HG03135 (cell line): ENCODE results near the gene ZFAND5.
A peak's percentile ranks its signal among the peaks of the same experiment; 100 is the strongest.

Experiments used
- ATAC-seq: cut with Tn5 transposase; IDR thresholded peaks from one replicate; pipeline ENCODE4 v1.9.1; 2021; ENCODE audit warnings: mild to moderate bottlenecking, moderate library complexity; ENCODE audit not compliant: unreplicated experiment

Gene ZFAND5

GRCh38 chr9:72326641-72327040, 38.4 kb downstream of the ZFAND5 start:
- ATAC-seq: no peak

GRCh38 chr9:72324974-72325373, 40.0 kb downstream of the ZFAND5 start:
- no peak for ATAC-seq

- ATAC-seq: no peak
Measured at GRCh38 chr9:72322678-72323077, 42.3 kb downstream of the ZFAND5 start.

GRCh38 chr9:72322259-72322658, 42.7 kb downstream of the ZFAND5 start:
- ATAC-seq: no peak

GRCh38 chr9:72315510-72316311, 49.3 kb downstream of the ZFAND5 start:
- no peak for ATAC-seq

- ATAC-seq: no peak
Measured at GRCh38 chr9:72315089-72315509, 49.9 kb downstream of the ZFAND5 start.

DNA sequence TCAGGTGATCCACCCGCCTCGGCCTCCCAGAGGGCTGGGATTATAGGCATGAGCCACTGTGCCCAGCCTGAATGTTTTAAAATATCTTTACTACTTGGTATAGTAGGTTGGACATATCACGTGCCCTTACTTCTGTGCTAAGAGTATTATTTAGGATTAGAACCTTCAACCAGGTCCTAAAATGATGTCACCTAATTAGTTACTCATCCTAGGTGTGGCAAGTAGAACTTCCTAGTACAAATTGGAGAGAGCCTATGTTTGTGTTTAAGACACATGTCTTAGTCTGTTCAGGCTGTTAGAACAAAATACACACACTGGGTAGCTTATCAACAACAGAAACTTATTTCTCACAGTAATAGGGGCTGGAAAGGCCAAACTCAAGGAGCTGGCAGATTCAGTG, 51.5 kb downstream of the ZFAND5 start:
- no peak for ATAC-seq

- peak; percentile 63 for ATAC-seq
Measured at GRCh38 chr9:72312386-72312987, 52.5 kb downstream of the ZFAND5 start.

- ATAC-seq: no peak
Measured at GRCh38 chr9:72309364-72310133, 55.5 kb downstream of the ZFAND5 start.

GRCh38 chr9:72306761-72307160, 58.2 kb downstream of the ZFAND5 start:
- no peak for ATAC-seq

- ATAC-seq: no peak
Measured at GRCh38 chr9:72305707-72306106, 59.3 kb downstream of the ZFAND5 start.

DNA sequence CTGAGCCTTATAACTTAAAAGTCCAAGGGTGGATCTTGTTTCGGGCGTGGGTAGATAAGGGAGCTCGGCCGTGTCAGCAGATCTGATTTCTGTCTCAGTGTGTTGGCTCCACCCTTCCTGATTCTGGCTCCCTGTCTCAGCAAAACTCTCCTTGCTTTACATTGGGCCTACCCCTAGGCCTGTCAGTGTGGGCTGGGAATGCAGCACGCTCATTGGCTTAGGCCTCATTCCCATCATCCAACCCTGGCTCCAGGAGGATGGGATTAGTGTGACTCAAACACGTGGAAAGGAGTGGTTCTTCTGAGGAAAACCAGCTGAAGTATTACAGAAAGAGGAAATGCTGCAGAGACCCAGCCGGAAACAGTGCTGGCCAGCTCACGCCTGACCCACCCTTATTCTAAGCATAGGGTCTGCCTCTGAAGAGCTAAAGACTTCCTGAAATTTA, 59.9 kb downstream of the ZFAND5 start:
- ATAC-seq: peak; percentile 64

- ATAC-seq: no peak
Measured at GRCh38 chr9:72304538-72304937, 60.5 kb downstream of the ZFAND5 start.
